Measurements from ENCODE around the gene RUNX2.

The RUNX2 gene

DNA sequence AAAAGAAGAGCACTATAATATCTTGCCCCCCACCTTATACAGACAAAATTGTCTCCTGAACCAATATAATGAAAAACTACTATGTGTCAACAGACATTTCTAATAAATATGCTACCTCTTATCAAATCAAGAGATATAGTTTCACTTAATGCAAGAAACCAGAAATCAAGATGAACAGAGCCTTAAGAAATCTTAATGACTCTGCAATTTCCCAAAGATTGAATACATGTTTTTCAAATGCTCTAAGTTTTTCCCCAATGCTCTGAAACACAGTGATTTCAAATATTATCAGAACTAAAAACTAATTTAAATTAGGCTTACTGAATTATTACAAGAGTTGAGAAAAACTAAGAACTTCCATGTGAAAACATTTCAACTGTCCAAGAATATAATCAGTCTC lies 36.3 kb downstream of the RUNX2 start (continued):
- no peak for TF ChIP-seq CREB5 (CRISPR knock-in tag; IDR thresholded peaks at IDR 0.05; ENCODE audit: low read depth)
- no peak for TF ChIP-seq OSR1 (CRISPR knock-in tag; IDR thresholded peaks at IDR 0.05)

GRCh38 chr6:45365036-45365435 lies 36.9 kb downstream of the RUNX2 start:
- ATAC-seq, result no peak
- TF ChIP-seq TCF4 (CRISPR knock-in tag; IDR thresholded peaks at IDR 0.05; ENCODE audit: borderline replicate concordance) (no peak), ARNTL (CRISPR knock-in tag; IDR thresholded peaks at IDR 0.05; ENCODE audit: borderline replicate concordance, low read depth) (no peak), ZNF8 (CRISPR knock-in tag; IDR thresholded peaks at IDR 0.05) (no peak), OSR1 (CRISPR knock-in tag; IDR thresholded peaks at IDR 0.05) (no peak), CSDC2 (CRISPR knock-in tag; IDR thresholded peaks at IDR 0.05) (no peak), ISL1 (CRISPR knock-in tag; IDR thresholded peaks at IDR 0.05) (no peak), ZNF70 (CRISPR knock-in tag; IDR thresholded peaks at IDR 0.05) (no peak), GLIS3 (CRISPR knock-in tag; IDR thresholded peaks at IDR 0.05) (no peak), TOX (CRISPR knock-in tag; IDR thresholded peaks at IDR 0.05; ENCODE audit: borderline replicate concordance) (no peak), RARB (CRISPR knock-in tag; IDR thresholded peaks at IDR 0.05) (no peak), ZFP30 (CRISPR knock-in tag; IDR thresholded peaks at IDR 0.05) (no peak), BACH2 (CRISPR knock-in tag; IDR thresholded peaks at IDR 0.05; ENCODE audit: borderline replicate concordance) (no peak), CREB5 (CRISPR knock-in tag; IDR thresholded peaks at IDR 0.05; ENCODE audit: low read depth) (no peak)
- TF ChIP-seq, protein P1, sequence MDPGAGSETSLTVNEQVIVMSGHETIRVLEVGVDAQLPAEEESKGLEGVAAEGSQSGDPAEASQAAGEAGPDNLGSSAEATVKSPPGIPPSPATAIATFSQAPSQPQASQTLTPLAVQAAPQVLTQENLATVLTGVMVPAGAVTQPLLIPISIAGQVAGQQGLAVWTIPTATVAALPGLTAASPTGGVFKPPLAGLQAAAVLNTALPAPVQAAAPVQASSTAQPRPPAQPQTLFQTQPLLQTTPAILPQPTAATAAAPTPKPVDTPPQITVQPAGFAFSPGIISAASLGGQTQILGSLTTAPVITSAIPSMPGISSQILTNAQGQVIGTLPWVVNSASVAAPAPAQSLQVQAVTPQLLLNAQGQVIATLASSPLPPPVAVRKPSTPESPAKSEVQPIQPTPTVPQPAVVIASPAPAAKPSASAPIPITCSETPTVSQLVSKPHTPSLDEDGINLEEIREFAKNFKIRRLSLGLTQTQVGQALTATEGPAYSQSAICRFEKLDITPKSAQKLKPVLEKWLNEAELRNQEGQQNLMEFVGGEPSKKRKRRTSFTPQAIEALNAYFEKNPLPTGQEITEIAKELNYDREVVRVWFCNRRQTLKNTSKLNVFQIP (CRISPR knock-in tag; IDR thresholded peaks at IDR 0.05; ENCODE audit: borderline replicate concordance, low read depth), result no peak
- TF ChIP-seq, protein P2, sequence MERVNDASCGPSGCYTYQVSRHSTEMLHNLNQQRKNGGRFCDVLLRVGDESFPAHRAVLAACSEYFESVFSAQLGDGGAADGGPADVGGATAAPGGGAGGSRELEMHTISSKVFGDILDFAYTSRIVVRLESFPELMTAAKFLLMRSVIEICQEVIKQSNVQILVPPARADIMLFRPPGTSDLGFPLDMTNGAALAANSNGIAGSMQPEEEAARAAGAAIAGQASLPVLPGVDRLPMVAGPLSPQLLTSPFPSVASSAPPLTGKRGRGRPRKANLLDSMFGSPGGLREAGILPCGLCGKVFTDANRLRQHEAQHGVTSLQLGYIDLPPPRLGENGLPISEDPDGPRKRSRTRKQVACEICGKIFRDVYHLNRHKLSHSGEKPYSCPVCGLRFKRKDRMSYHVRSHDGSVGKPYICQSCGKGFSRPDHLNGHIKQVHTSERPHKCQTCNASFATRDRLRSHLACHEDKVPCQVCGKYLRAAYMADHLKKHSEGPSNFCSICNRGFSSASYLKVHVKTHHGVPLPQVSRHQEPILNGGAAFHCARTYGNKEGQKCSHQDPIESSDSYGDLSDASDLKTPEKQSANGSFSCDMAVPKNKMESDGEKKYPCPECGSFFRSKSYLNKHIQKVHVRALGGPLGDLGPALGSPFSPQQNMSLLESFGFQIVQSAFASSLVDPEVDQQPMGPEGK (CRISPR knock-in tag; IDR thresholded peaks at IDR 0.05; ENCODE audit: borderline replicate concordance), result no peak
- TF ChIP-seq, protein P3, sequence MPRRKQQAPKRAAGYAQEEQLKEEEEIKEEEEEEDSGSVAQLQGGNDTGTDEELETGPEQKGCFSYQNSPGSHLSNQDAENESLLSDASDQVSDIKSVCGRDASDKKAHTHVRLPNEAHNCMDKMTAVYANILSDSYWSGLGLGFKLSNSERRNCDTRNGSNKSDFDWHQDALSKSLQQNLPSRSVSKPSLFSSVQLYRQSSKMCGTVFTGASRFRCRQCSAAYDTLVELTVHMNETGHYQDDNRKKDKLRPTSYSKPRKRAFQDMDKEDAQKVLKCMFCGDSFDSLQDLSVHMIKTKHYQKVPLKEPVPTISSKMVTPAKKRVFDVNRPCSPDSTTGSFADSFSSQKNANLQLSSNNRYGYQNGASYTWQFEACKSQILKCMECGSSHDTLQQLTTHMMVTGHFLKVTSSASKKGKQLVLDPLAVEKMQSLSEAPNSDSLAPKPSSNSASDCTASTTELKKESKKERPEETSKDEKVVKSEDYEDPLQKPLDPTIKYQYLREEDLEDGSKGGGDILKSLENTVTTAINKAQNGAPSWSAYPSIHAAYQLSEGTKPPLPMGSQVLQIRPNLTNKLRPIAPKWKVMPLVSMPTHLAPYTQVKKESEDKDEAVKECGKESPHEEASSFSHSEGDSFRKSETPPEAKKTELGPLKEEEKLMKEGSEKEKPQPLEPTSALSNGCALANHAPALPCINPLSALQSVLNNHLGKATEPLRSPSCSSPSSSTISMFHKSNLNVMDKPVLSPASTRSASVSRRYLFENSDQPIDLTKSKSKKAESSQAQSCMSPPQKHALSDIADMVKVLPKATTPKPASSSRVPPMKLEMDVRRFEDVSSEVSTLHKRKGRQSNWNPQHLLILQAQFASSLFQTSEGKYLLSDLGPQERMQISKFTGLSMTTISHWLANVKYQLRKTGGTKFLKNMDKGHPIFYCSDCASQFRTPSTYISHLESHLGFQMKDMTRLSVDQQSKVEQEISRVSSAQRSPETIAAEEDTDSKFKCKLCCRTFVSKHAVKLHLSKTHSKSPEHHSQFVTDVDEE (CRISPR knock-in tag; IDR thresholded peaks at IDR 0.05), result no peak

DNA sequence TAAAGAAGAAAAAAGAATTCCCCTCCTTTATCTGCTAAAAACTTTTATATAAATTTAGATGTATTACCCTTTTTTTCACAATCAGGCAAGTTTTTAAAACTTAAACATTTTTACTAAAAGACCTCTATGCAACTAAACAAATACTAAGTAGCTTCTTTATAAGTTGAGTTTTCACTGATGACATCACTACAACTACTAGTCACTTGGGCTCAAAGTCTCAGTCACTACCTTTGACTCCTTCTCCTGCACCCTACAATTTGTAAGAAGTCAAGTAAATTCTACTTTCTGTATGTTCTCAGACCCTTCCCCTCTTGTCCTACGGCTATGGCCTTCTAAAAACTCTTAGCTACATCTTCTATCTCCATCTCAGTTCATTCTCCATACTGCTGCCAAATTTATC lies 38.4 kb downstream of the RUNX2 start:
- ATAC-seq, result no peak
- TF ChIP-seq ZFP30 (CRISPR knock-in tag; IDR thresholded peaks at IDR 0.05) (no peak), ZNF8 (CRISPR knock-in tag; IDR thresholded peaks at IDR 0.05) (no peak), CSDC2 (CRISPR knock-in tag; IDR thresholded peaks at IDR 0.05) (no peak), ZFP3 (CRISPR knock-in tag; IDR thresholded peaks at IDR 0.05) (no peak), GLIS3 (CRISPR knock-in tag; IDR thresholded peaks at IDR 0.05) (no peak), PPARA (CRISPR knock-in tag; IDR thresholded peaks at IDR 0.05; ENCODE audit: borderline replicate concordance) (no peak), RARB (CRISPR knock-in tag; IDR thresholded peaks at IDR 0.05) (no peak), ESRRG (CRISPR knock-in tag; IDR thresholded peaks at IDR 0.05) (no peak), ISL1 (CRISPR knock-in tag; IDR thresholded peaks at IDR 0.05) (no peak), TCF4 (CRISPR knock-in tag; IDR thresholded peaks at IDR 0.05; ENCODE audit: borderline replicate concordance) (no peak), SNAI2 (CRISPR knock-in tag; IDR thresholded peaks at IDR 0.05) (no peak), CREB5 (CRISPR knock-in tag; IDR thresholded peaks at IDR 0.05; ENCODE audit: low read depth) (no peak), TOX (CRISPR knock-in tag; IDR thresholded peaks at IDR 0.05; ENCODE audit: borderline replicate concordance) (no peak), ZNF565 (CRISPR knock-in tag; conservative IDR thresholded peaks at IDR 0.05; ENCODE audit: low read depth) (no peak), ARNTL (CRISPR knock-in tag; IDR thresholded peaks at IDR 0.05; ENCODE audit: borderline replicate concordance, low read depth) (no peak), OSR1 (CRISPR knock-in tag; IDR thresholded peaks at IDR 0.05) (no peak)
- TF ChIP-seq, protein P4, sequence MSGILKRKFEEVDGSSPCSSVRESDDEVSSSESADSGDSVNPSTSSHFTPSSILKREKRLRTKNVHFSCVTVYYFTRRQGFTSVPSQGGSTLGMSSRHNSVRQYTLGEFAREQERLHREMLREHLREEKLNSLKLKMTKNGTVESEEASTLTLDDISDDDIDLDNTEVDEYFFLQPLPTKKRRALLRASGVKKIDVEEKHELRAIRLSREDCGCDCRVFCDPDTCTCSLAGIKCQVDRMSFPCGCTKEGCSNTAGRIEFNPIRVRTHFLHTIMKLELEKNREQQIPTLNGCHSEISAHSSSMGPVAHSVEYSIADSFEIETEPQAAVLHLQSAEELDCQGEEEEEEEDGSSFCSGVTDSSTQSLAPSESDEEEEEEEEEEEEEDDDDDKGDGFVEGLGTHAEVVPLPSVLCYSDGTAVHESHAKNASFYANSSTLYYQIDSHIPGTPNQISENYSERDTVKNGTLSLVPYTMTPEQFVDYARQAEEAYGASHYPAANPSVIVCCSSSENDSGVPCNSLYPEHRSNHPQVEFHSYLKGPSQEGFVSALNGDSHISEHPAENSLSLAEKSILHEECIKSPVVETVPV (CRISPR knock-in tag; IDR thresholded peaks at IDR 0.05), result no peak
- TF ChIP-seq, protein P1 (CRISPR knock-in tag; IDR thresholded peaks at IDR 0.05; ENCODE audit: borderline replicate concordance, low read depth), result no peak
